Measurements from ENCODE around the gene C10orf90. TPM values are rescaled to one million over a fixed set of nuclear protein-coding genes. Genes with fewer than 3 reads are reported as not detected.
A peak's percentile ranks its signal among the peaks of the same experiment; 100 is the strongest.

C10orf90 gene
- total RNA-seq, 1 experiment from 2014 or later = not detected

GRCh38 chr10:126599949-126600682, 70.4 kb downstream of the C10orf90 start:
- Histone ChIP-seq H3K23me2 (ENCODE audit: insufficient read length, low read depth, low read length, poor library complexity, severe bottlenecking) (no peaks in the 10 kb centered on the region), H3K79me1 (ENCODE audit: insufficient read depth, low read depth, low read length, poor library complexity, severe bottlenecking) (no peaks in the 10 kb centered on the region), H3K9ac (ENCODE audit: extremely low read depth, insufficient read length, low read length) (no peak overlapping the region), H4K8ac (replicated peaks; ENCODE audit: insufficient read length, low read depth, low read length) (no peak overlapping the region), H3K23ac (ENCODE audit: insufficient read length, low read depth, low read length) (no peak overlapping the region), H3K18ac (ENCODE audit: insufficient read length, low read depth, low read length) (no peak overlapping the region), H3K4ac (ENCODE audit: low read depth, low read length) (no peak overlapping the region), H3K27ac (ENCODE audit: insufficient read length, low read depth, low read length) (no peak overlapping the region), H2BK15ac (ENCODE audit: low read depth, low read length) (no peak overlapping the region), H3K9me3 (ENCODE audit: control insufficient read depth, low read depth, low read length) (no peaks in the 10 kb centered on the region), H3K56ac (ENCODE audit: insufficient read length, low read depth, low read length) (no peak overlapping the region), H3T11ph (ENCODE audit: low read length) (no peak overlapping the region), H3K79me2 (ENCODE audit: insufficient read depth, low read length) (no peaks in the 10 kb centered on the region), H3K4me2 (ENCODE audit: insufficient read depth, insufficient read length, low read length) (no peak overlapping the region), H2BK20ac (ENCODE audit: low read depth, low read length, poor library complexity, severe bottlenecking) (no peak overlapping the region), H4K5ac (ENCODE audit: insufficient read length, low read depth, low read length) (no peak overlapping the region), H4K91ac (ENCODE audit: insufficient read length, low read depth, low read length) (no peak overlapping the region), H2BK5ac (ENCODE audit: insufficient read length, low read length) (no peak overlapping the region), H3K27me3 (ENCODE audit: insufficient read depth, low read length) (no peaks in the 10 kb centered on the region), H2BK12ac (ENCODE audit: insufficient read length, low read depth, low read length) (no peak overlapping the region), H2BK120ac (ENCODE audit: low read depth, low read length, poor library complexity, severe bottlenecking) (no peak overlapping the region), H3K14ac (ENCODE audit: insufficient read depth, low read length) (no peak overlapping the region), H3K4me1 (ENCODE audit: insufficient read depth, low read length) (peaks cover 4% of the 10 kb centered on the region; the same call in 1 of the 2 replicates), H2AFZ (ENCODE audit: low read length) (no peak overlapping the region), H4K20me1 (ENCODE audit: control insufficient read depth, insufficient read depth, insufficient read length) (no peaks in the 10 kb centered on the region), H2AK5ac (ENCODE audit: insufficient read length, low read length) (no peak overlapping the region)
- DNase-seq = no peak
- WGBS (ENCODE audit: extremely low coverage, insufficient read length, low lambda C conversion rate) = no CpG with 5 or more reads among the region's 19 CpGs
- no peak for TF ChIP-seq CTCF (conservative IDR thresholded peaks at IDR 0.05)
- H3K27ac Mint-ChIP-seq = peak overlapping the region; percentile 2 to 37 (median 22); a peak in 3 of 7 replicates
- no peaks in the 10 kb centered on the region; a peak in 1 of 7 replicates for H3K36me3 Mint-ChIP-seq (ENCODE audit: insufficient read depth in 1 of 3, low read depth in 3 of 3)
- H3K4me1 Mint-ChIP-seq = peaks cover 19 to 25% of the 10 kb centered on the region in 2 experiments
- H3K27me3 Mint-ChIP-seq (ENCODE audit: low read depth) = no peaks in the 10 kb centered on the region; the same call in 1 of the 2 replicates
- H3K9me3 Mint-ChIP-seq = no peaks in the 10 kb centered on the region
- H3K4me3 Mint-ChIP-seq = no peak overlapping the region

Data from H9 (cell line).